Vagina (tissue), 2 donors: ENCODE measurements around the gene SLC22A5.

Experiments used
- POLR2A ChIP-seq, 2 donors: fragments of 450-650 bp; IDR thresholded peaks; one replicate each; pipeline ENCODE4 v1.6.1; 2017; ENCODE audit warnings: antibody characterized with exemption in 2 of 2, mild to moderate bottlenecking in 2 of 2, moderate library complexity in 2 of 2
- TF ChIP-seq, protein P1 (sequence below), 3 experiments: fragments of 450-650 bp in 2 of 3; fragments of 200-600 bp in 1 of 3; sonication (generic) in 1 of 3; IDR thresholded peaks; one replicate each; pipeline ENCODE4 v1.5.1; 2017 to 2019; ENCODE audit warnings: antibody characterized with exemption in 3 of 3, mild to moderate bottlenecking in 2 of 3, moderate library complexity in 2 of 3

DNA sequence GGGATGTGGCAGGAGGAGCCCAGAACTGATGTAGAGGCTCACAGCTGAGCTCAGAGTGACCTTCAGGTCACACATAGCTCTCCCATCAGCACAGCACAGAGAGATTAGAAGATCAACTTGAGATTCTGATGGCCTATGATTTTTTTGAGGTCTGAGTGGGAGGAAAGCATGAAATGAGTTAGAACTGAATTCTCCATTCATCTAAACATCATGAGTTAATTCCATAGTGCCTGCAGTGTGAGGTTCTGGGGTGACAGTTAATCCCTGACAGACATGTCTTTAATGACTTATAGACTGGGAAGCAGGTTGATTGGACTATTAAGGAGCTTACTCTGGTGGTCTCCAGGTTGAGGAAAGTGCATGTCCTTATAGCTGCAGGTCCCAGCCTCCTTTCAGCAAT is 22.4 kb downstream of the SLC22A5 start:
- TF ChIP-seq, protein P1, sequence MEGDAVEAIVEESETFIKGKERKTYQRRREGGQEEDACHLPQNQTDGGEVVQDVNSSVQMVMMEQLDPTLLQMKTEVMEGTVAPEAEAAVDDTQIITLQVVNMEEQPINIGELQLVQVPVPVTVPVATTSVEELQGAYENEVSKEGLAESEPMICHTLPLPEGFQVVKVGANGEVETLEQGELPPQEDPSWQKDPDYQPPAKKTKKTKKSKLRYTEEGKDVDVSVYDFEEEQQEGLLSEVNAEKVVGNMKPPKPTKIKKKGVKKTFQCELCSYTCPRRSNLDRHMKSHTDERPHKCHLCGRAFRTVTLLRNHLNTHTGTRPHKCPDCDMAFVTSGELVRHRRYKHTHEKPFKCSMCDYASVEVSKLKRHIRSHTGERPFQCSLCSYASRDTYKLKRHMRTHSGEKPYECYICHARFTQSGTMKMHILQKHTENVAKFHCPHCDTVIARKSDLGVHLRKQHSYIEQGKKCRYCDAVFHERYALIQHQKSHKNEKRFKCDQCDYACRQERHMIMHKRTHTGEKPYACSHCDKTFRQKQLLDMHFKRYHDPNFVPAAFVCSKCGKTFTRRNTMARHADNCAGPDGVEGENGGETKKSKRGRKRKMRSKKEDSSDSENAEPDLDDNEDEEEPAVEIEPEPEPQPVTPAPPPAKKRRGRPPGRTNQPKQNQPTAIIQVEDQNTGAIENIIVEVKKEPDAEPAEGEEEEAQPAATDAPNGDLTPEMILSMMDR (IDR thresholded peaks at IDR 0.05): no peak
- TF ChIP-seq POLR2A (IDR thresholded peaks at IDR 0.05): no peak
